AG09319 (cell line): ENCODE data around the gene VGLL3.

Source experiments
- DNase-seq: peaks from one replicate; pipeline ENCODE4 v3.0.0-alpha.2; 2010; ENCODE audit warnings: low read depth; ENCODE audit errors: extremely low read depth
- TF ChIP-seq, protein P1 (sequence below): IDR thresholded peaks from 2 replicates; pipeline ENCODE4 v1.5.1; 2011; ENCODE audit warnings: low read depth, mild to moderate bottlenecking, inconsistent platforms, low read length, moderate library complexity

VGLL3 gene

DNA sequence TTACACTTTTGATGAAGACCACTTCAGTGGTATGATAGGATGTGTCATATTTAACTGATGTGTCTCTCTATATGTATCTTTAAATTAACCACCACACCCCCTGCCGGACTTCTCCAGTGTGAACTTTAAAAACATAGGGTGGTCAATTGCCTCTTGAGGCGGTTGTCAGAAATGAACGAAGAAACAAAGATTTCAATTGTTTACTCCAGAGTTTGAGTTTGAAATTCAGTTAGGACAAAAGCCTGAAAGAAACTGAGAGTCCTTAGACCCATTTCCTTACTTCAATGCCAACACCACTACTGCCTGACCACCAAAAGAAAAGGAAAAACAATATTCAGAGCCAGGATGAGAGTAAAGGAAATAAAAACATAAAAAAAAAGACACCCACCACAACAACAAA is 40.2 kb downstream of the VGLL3 start:
- no peak for DNase-seq
- TF ChIP-seq, protein P1, sequence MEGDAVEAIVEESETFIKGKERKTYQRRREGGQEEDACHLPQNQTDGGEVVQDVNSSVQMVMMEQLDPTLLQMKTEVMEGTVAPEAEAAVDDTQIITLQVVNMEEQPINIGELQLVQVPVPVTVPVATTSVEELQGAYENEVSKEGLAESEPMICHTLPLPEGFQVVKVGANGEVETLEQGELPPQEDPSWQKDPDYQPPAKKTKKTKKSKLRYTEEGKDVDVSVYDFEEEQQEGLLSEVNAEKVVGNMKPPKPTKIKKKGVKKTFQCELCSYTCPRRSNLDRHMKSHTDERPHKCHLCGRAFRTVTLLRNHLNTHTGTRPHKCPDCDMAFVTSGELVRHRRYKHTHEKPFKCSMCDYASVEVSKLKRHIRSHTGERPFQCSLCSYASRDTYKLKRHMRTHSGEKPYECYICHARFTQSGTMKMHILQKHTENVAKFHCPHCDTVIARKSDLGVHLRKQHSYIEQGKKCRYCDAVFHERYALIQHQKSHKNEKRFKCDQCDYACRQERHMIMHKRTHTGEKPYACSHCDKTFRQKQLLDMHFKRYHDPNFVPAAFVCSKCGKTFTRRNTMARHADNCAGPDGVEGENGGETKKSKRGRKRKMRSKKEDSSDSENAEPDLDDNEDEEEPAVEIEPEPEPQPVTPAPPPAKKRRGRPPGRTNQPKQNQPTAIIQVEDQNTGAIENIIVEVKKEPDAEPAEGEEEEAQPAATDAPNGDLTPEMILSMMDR, result no peak

DNA sequence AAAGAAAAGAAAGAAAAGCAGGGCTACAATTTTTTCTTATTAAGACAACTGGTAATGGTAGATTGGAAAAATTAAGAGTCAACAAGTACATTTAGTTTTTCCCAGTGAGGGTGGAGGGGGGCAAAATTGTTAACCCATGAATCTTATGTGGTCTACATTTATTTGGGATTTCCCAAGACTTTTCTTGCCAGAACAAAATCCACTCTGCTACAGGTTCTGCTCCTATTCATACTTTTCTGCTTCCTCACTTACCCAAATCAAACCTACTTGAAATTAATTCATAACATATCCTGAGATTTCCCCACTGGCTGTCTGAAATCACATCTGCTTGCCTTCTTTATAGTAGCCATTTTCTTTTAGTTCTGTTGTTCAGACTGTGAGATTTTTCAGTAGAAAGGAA is 41.1 kb downstream of the VGLL3 start:
- DNase-seq, result no peak
- TF ChIP-seq, protein P1, result no peak

DNA sequence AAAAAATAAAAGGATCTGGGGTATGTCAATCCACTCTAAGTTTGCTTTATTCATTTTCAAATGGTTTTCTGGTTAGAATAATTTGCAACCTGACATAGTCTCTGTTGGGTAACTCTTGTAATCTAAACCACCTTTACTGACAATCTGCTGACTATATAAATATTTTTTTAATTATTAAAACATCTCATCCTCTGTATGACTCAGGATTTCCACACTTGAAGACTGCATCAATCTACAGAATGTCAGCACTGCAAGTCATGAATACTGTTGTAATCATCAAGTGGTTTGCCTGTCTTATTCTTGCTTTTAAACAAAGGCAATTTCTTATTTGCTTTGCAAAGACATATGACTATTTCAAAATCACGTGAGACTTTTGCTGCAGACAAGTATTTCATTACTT is 42.1 kb downstream of the VGLL3 start:
- peak; percentile 76 for DNase-seq
- TF ChIP-seq, protein P1, result no peak

DNA sequence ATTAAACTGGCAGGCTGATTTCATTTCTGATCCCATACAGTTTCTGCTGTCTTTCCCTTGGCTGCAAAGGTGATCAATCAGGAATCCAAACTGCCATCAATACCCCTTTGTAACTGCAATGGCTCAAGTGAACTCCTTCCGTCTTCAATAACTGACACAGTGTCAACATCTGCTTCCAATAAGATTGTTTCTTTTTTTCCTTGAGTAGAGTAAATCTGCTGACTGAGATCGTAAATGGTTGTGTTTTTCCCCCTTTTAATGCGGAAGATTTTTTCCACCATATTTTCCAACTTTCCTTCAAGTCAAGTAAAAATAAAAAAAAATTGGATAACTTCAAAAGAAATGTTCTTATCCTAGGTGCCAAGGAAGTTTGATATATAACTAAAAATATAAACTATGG is 48.7 kb downstream of the VGLL3 start:
- DNase-seq, result no peak
- TF ChIP-seq, protein P1, result no peak

DNA sequence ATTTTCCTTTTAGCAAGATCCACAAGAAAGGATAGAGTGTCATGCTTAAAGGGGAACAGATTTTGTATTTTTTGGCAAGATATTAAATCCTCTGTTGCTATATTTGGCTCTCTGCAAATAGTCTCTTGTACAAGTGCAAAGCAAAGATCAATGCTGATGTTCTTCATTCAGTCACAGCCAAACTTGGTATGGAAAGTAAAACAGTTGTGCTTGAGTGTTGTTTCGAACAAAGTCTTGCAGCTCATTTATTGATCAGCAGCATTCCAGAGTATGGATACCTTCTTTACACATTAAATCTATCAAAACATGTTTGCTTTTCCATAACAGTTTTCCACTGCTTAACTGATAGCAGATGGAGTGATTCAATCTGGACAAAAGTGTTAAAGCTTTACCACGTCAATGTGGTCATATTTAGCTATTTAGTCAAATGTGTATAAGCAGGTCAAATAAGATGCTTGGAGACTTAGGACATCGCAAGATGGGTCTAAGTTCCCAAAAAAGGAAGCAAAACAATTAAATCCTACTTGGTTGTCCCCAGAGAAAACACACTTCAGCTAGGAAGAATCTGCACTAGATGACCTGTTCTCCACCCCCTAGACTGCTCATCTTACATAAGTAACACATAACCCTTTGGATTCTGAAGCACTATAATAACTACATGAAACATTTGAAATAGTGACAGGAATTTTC is 52.4 kb downstream of the VGLL3 start:
- peak; percentile 61 for DNase-seq
- TF ChIP-seq, protein P1, result no peak

DNA sequence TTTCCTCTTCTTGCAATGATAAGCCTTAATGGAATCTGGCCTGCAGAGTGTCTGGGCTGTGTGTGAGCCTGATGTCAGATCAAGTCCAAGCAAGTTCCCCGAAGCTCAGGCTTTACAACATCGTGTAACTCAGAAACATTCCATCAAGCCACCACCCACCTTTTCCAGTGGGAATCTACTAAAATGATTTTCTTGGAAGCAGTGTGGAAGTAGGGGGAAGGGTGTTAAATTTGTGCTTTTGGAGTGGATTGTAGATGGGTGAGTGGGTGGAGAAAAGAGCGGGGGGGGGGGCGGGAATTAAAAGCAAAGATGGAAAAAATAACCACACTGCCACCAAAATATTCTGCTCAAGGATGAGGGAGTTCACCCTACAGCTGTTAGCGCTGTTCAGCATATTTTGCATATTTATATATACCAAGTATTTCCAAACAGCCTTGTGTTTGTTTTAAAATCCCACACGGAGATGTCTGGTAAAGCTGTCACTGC is 53.6 kb downstream of the VGLL3 start:
- TF ChIP-seq, protein P1, result no peak
- DNase-seq, result peak; percentile 77

DNA sequence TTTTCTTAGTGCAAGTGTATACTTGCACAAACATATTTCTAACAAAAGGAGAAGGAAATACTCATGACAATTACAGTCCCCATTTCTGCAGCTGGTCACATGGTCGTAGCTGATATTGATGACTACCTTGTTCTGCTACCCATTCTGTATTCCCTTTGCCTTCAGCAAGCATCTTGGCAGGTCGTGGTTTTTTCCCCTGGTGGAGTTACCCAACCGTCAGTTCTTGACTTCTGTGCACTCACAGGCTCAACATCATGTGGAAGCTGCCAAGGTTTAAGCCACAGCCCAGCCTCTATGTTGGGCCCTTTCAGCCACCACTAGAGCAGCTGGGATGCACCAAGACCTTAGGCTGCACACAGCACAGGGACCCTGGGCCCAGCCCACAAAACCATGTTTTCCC is 56.1 kb downstream of the VGLL3 start:
- TF ChIP-seq, protein P1, result no peak
- DNase-seq, result no peak
